ENCODE data around the gene TLN1.

GRCh38 chr9:35743880-35744518 is 12.0 kb upstream of the TLN1 start:
- TF ChIP-seq CTCF (IDR thresholded peaks at IDR 0.05) (no peak), EZH2 (IDR thresholded peaks at IDR 0.05; ENCODE audit: borderline replicate concordance, insufficient read depth, low read depth, low read length, poor library complexity, severe bottlenecking) (no peak)
